Measurements from ENCODE around the gene ADAMTS20. TPM values are rescaled to one million over a fixed set of nuclear protein-coding genes. Genes with fewer than 3 reads are reported as not detected.
A peak's percentile ranks its signal among the peaks of the same experiment; 100 is the strongest.

Gene ADAMTS20
- total RNA-seq, 1 experiment from 2014 or later = 2.7 TPM

DNA sequence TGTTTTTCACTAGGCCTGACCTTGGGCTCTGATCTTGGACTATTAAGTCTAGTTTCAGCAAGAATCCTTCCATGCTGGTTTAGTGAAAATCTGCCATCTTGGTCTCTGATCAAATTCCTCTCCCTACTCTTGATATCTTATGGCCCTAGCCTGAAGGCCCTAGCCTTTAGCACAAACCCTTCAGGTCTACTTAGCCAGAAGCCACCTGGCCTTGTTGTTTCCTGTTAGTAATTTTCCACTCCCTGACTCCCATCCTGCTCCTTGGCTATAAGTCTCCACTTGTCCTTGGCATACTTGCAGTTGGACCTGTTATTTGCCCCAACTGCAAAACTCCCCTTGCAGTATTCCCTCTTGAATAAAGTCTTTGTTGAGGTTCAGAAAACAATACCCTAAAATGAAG, 241.4 kb downstream of the ADAMTS20 start:
- Mint-ChIP-seq H3K4me3 (no peak overlapping the region), H3K36me3 (ENCODE audit: insufficient read depth in 1 of 3, low read depth in 3 of 3) (no peaks in the 10 kb centered on the region), H3K4me1 (0 out of 4 replicates have a peak, but pooled peaks cover 0 to 2% of the 10 kb centered on the region in 2 experiments), H3K27ac (peak overlapping the region in 2 of 3 experiments; percentile 6 to 52; a peak in 1 of 7 replicates), H3K9me3 (no peaks in the 10 kb centered on the region), H3K27me3 (ENCODE audit: low read depth) (no peaks in the 10 kb centered on the region)
- no peak overlapping the region for H2AK5ac ChIP-seq (ENCODE audit: insufficient read length, low read length)
- no peaks in the 10 kb centered on the region for H3K4me1 ChIP-seq (ENCODE audit: insufficient read depth, low read length)
- H3K79me1 ChIP-seq (ENCODE audit: insufficient read depth, low read depth, low read length, poor library complexity, severe bottlenecking) = no peaks in the 10 kb centered on the region
- no peak overlapping the region for H4K5ac ChIP-seq (ENCODE audit: insufficient read length, low read depth, low read length)
- H2BK5ac ChIP-seq (ENCODE audit: insufficient read length, low read length) = no peak overlapping the region
- no peak for DNase-seq
- H2BK120ac ChIP-seq (ENCODE audit: low read depth, low read length, poor library complexity, severe bottlenecking) = no peak overlapping the region
- no peak overlapping the region for H3K23ac ChIP-seq (ENCODE audit: insufficient read length, low read depth, low read length)
- TF ChIP-seq, protein P1, sequence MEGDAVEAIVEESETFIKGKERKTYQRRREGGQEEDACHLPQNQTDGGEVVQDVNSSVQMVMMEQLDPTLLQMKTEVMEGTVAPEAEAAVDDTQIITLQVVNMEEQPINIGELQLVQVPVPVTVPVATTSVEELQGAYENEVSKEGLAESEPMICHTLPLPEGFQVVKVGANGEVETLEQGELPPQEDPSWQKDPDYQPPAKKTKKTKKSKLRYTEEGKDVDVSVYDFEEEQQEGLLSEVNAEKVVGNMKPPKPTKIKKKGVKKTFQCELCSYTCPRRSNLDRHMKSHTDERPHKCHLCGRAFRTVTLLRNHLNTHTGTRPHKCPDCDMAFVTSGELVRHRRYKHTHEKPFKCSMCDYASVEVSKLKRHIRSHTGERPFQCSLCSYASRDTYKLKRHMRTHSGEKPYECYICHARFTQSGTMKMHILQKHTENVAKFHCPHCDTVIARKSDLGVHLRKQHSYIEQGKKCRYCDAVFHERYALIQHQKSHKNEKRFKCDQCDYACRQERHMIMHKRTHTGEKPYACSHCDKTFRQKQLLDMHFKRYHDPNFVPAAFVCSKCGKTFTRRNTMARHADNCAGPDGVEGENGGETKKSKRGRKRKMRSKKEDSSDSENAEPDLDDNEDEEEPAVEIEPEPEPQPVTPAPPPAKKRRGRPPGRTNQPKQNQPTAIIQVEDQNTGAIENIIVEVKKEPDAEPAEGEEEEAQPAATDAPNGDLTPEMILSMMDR (conservative IDR thresholded peaks at IDR 0.05) = no peak
- no peak overlapping the region for H4K91ac ChIP-seq (ENCODE audit: insufficient read length, low read depth, low read length)
- H3K4me2 ChIP-seq (ENCODE audit: insufficient read depth, insufficient read length, low read length) = no peak overlapping the region
- H4K20me1 ChIP-seq (ENCODE audit: control insufficient read depth, insufficient read depth, insufficient read length) = no peaks in the 10 kb centered on the region
- no peak overlapping the region for H3T11ph ChIP-seq (ENCODE audit: low read length)
- H3K14ac ChIP-seq (ENCODE audit: insufficient read depth, low read length) = no peak overlapping the region
- no peaks in the 10 kb centered on the region for H3K27me3 ChIP-seq (ENCODE audit: insufficient read depth, low read length)
- no peak overlapping the region for H2BK12ac ChIP-seq (ENCODE audit: insufficient read length, low read depth, low read length)
- H3K56ac ChIP-seq (ENCODE audit: insufficient read length, low read depth, low read length) = no peak overlapping the region
- no peak overlapping the region for H3K18ac ChIP-seq (ENCODE audit: insufficient read length, low read depth, low read length)
- no peak overlapping the region for H4K8ac ChIP-seq (replicated peaks; ENCODE audit: insufficient read length, low read depth, low read length)
- no peak overlapping the region for H3K4ac ChIP-seq (ENCODE audit: low read depth, low read length)
- no peaks in the 10 kb centered on the region for H3K79me2 ChIP-seq (ENCODE audit: insufficient read depth, low read length)
- no peak overlapping the region for H2BK20ac ChIP-seq (ENCODE audit: low read depth, low read length, poor library complexity, severe bottlenecking)
- H2BK15ac ChIP-seq (ENCODE audit: low read depth, low read length) = no peak overlapping the region
- no peaks in the 10 kb centered on the region for H3K23me2 ChIP-seq (ENCODE audit: insufficient read length, low read depth, low read length, poor library complexity, severe bottlenecking)
- no peak overlapping the region for H3K27ac ChIP-seq (ENCODE audit: insufficient read length, low read depth, low read length)
- H3K9me3 ChIP-seq (ENCODE audit: control insufficient read depth, low read depth, low read length) = no peaks in the 10 kb centered on the region
- H2AFZ ChIP-seq (ENCODE audit: low read length) = no peak overlapping the region
- no peak overlapping the region for H3K9ac ChIP-seq (ENCODE audit: extremely low read depth, insufficient read length, low read length)
